Measurements from ENCODE around the gene ACTN1.

- TF ChIP-seq JUND (IDR thresholded peaks at IDR 0.05; ENCODE audit: low read length), result no peak
- TF ChIP-seq EZH2 (IDR thresholded peaks at IDR 0.05; ENCODE audit: low read depth, low read length, severe bottlenecking), result no peak
- no peak for TF ChIP-seq CTCF (IDR thresholded peaks at IDR 0.05; ENCODE audit: control extremely low read depth in 1 of 3, insufficient read depth in 1 of 3, low read depth in 1 of 3, low read length in 3 of 3)
- TF ChIP-seq GABPA (IDR thresholded peaks at IDR 0.05; ENCODE audit: borderline replicate concordance, insufficient read depth, low read length), result no peak
- TF ChIP-seq HDAC6 (IDR thresholded peaks at IDR 0.05; ENCODE audit: low read depth, low read length), result no peak
These were observed 48.3 kb upstream of the ACTN1 start for GRCh38 chr14:69027242-69027913.

All from H1 (cell line).